NOMO-1 treated with dmso at 0.1 percent for 144 hours (cell line): ENCODE results near the gene S100A4.
"Not testable (repeated sequence)": the region's sequence is repeated elsewhere in the genome, so short reads cannot be mapped to it uniquely, and the experiment has no call there.

Experiments
- DNase-seq: peaks from one replicate; lab custom pipeline; 2025; ENCODE audit not compliant: unreplicated experiment; lab: John Stamatoyannopoulos, UW

S100A4 gene

DNA sequence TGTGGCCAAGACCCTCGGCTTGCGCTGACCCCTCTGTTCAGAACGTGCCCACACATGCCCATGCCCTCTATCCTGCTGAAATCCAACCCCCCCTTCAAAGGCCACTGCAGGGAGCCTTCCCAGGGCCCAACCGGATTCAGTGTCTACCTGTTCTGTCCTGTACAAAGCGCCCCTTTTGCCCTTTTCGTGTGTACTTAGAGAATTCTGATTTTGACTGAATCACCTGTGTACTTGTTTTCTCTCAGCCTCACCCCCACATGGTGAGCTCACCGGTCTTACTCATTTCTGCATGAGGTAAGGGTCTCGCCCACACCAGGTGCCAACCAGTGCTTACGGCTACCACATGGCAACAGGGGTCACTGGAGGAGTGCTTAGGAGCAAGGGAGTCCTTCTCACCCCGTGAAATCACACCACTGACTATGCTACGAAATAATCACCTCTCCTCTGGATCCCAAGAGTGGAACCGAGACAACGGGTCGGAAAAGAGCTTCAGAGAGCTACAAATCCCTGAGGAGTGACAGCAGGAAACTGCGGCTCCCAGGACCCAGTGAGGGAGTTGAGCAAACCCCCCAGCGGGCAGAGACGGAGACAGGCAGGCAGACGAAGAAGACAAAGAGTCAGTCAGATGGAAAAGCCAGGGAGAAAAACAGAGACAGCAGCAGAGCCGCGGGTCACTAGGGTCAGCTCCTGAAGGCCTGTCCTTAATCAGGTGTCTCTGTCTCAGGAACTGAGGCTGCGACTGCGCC, 22.2 kb upstream of the S100A4 start:
- DNase-seq: no peak

DNA sequence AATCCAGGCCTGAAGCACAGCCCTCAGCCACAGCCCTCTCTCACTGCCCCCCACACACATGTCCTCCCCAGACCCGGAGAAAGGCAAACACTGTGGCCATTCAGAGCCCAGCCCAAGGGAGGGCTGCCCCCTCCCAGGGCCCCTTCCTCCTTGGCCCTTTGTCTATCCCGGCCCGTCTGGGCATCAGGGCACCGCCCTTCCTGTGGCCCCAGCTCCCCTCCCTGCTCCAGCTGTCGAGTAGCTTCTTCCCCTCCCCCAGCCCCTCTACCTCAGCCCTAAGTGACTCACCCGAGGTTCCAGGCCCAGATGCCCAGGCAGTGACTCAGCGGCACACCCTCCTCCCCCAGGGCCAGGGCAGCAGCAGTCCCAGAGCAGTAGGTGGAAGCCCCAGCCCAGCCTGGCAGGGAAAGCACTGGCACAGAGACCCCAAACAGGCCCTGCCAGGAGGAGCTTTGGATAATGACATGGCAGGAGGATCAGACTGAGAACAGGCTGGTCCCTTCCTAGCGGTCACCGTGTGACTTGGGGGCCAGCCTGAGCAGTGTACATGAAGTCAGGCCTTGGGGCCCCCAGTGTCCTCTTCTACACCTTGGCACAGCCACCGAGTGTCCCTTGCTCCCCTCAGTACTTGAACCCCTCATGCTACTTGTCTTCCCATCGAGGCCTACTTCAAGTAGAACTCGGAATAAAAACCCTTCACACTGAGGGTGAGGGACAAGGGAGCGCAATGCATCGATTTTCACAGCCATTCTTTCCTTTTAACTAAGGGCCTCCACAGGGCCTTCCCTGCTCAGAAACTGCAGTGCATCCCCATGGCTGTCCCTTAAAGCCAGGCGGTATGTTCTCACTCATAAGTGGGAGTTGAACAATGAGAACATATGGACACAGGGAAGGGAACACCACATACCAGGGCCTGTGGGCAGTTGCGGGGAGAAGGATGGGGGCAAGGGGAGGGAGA, 21.1 kb upstream of the S100A4 start:
- peak; percentile 97 for DNase-seq

DNA sequence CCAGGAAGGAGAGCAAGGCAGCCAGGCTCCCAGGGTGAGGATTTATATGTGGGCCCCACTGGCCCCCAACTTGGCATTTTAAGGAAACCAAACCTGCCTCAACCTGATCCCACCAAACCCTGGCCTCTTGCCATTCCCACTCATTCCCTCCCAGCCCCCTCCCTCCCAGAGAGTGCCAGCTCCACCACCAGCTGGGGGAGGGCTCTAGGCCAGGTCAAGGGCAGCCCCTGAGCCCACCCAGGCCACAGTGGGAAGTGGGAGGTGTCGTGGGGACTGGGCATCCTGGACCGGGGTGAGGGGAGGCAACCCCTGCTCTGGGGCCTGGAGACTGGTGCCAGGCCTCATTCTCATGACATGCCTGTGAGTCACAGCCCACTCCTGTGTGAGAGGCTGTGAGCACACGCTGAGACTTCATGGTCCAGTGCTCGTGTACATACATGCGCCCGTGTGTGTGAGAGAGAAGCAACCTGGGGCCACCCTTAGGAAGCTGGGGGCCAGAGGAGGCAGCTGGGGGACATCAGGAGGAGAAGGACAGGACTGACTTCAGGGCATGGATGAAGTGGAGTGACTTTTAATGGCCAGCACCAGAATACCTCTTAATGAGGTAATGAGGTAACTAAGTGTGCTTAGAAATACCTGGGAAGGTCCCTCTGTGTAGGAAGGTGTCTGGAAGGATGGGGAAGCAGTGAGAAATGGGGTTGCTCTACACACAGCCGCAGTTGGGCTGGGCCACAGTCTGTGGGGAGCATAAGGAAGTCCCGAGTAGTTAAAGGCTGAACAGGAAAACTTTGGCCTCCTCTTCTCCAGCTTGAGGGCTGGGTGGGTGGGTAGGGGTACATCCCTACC, 20.1 kb upstream of the S100A4 start, which contains the start of gene S100A2:
Gene S100A2, minus strand, starts transcription at position 316 of the 846 bp plus-strand sequence. CDS start 1,967 bp downstream, outside the sequence.
- DNase-seq: peak; percentile 60

DNA sequence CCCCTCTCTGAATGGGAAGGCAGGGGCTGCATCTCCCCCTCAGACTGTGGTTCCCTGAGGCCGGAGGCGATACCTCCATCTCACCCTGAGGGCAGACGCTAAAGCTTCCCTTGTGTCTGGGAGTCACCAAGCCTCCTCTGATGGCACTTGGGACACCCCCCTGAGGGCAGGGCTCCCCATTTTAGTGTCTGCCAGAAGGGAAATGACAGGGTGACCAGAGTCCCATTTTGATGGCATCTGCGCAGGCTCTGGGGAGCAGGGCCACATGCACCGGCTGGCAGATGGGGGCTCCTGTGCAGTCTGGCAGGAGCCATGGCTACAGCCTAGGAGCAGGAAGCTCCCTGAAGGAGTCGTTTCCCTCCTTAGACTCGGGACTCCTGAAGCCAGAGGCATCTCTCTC, 18.4 kb upstream of the S100A4 start:
- DNase-seq: no peak

DNA sequence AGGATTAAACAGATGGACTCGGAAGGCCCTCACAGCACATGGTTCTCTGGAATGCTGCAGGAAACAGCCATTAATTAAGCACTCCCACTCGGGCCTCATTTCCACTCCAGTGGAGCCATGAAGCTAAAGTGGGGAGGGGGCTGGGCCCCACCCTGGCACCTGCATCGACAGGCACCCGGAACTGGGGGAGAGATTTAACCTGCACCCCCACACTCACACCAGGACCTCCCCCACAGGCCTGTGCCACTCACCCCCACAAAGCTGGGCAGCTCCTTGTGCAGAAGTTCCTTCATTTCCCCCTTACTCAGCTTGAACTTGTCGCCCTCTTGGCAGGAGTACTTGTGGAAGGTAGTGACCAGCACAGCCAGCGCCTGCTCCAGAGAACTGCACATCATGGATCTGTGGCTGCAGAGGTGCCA, 17.9 kb upstream of the S100A4 start:
- DNase-seq: no peak

DNA sequence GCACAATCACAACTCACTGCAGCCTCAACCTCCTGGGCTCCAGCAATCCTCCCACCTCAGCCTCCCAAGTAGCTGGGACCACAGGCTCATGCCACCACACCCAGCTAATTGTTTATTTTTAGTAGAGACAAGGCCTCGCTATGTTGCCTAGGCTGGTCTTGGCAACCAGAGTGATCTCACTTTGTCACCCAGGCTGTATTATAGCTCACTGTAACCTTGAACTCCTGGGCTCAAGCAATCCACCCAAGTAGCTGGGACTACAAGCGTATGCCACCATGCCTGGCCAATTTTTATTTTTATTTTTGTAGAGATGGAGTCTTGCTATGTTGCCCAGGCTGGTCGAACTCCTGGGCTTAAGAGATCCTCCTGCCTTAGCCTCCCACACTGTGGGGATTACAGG, 16.4 kb upstream of the S100A4 start:
- DNase-seq: not testable (repeated sequence)

DNA sequence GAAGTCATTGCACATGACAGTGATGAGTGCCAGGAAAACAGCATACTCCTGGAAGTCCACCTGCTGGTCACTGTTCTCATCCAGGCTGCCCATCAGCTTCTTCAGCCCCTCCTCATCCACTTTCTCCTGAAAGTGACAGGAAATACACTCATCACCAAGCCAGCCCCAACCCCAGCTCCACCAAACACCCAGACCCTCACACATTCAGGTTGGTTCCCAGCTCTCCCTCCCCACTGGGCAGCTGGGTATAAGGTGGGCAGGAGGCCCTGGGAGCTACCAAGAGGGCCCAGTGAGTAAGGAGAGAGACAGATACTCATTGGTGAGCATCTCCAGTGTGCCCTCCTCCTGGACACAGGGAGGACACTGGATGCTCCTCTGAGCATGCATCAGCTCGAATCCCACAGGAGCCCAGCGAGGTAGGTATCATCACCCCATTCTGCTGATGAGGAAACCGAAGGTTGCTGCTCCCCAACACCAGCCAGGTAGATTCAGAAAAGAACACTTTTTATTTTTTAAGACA, 15.9 kb upstream of the S100A4 start:
- no peak for DNase-seq

DNA sequence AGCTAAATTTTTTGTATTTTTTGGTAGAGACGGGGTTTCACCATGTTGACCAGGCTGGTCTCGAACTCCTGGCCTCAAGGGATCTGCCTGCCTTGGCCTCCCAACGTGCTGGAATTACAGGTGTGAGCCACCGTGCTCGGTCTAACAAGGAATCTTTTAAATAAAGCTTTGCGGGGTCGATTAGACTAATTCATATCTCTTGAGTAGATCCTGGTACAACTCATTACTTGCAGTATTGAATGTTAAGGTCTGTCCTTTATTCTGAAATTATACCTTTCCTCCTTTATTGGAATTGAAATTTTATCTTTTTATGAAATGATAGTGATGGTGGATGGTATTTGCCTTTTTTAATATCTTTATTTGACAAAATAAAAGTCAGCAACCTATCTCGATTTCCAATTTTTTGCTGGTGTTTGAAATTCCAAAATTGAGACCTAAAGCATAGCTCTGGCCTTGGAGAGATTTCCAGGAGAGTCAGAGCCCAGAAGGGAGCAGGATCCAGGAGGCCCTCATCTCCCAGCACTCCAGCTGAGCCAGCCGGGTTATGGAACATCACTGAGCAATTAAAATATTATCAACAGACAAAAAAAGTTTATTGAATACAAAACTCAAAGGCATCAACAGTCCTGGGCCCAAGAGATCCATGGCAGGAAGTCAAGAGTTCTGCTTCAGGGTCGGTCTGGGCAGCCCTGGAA, 15.3 kb upstream of the S100A4 start:
- DNase-seq: no peak

DNA sequence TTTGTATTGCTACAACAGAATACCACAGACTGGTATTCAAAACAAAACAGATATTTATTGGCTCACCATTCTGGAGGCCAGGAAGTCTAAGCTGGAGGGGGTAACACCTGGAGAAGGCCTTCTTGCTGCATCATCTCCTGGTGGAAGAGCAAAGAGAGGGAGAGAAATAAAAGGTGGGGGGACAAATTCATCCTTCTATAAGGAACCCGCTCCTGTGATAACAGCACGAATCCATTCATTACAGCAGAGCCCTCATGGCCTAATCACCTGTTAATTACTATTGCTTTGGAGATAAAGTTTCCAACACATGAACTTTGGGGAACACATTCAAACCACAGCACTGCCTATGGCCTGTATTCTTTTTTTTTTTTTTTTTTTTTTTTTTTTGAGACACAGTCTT, 14.6 kb upstream of the S100A4 start:
- DNase-seq: no peak

DNA sequence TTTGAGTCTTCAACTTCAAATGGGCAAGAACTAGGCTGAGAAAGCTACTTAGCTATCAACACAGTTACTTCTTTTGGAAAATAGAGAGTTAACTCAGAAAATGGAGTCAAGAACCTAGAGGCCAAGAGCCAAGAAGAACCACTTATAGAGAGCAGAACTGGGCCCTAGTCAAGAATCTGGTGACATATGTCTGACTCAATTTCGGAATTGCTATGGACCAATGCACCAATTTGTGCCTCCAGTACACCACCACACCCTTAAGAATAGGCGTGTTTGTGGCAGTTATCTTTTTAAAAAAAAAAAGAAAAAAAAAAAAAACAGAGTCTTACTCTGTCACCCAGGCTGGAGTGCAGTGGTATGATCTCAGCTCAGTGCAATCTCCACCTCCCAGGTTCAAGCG, 12.3 kb upstream of the S100A4 start:
- DNase-seq: no peak

DNA sequence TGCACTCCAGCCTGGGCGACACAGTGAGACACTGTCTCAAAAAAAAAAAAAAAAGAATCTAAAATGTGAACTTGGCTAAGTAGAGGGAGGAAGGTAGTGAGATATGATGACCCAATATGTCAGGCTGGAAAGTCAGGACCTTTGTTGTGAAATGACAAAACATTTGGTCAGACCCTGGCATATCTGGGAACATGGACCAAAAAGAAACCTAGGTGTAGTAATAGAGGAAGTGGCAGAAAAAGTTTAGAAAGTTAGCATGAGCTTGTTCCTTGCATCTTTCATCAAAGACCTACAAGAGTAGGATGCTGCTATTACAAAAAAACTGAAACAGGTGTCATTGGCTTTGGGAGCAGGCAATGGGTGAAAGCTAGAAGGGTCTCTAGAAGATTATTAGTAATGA, 10.7 kb upstream of the S100A4 start:
- no peak for DNase-seq

DNA sequence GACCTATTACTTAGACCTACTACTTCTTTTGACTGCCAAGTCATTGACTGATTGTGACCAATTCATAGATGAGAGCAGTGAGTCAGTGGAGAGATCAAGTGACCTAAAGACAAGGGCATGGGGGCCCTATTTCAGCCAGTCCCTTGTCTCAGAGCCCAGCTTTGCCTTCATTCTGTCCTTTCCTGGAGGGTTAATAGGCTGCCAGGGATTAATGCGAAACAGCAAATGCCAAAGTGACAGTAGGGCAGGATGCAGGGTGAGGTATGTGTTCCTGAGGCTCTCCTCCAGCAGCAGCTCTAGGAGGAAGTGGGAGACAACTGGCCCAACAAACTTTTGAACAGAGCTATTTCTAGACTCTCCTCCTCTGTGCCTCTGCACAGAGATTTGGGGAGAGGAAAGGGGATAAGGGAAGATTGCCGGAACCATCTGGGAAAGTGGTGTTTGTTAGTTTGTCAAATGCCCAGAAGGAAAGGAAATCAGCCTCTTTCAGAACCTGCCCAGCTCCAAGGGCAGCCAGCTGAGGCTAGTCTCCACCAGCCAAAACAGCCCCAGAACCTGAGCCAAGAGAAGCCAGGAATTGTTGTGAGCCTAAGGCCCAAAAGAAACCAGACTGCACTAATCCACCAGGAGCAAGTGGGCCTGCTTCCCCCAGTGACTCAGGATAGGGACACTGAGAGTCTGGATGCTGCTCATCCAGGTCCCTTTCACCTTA, 8.4 kb upstream of the S100A4 start:
- DNase-seq: no peak

DNA sequence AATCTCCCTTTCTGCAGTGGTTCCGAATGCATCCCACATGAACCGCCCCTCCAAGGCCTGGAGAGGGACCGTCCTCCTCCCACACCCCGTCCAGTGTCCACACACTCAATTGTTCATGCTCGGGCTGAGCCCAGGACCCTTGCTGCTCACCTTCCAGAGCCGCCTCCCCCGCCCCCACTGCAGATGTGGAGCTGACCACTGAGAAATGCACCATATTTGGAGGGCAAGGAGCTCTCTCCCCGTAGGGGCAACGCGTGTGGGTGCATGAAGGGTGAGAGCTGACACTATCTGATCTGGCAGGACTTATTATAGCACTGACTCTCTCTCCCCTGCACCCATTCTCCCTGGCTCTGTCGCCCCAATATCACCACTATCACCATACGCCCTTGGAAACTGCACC, 7.5 kb upstream of the S100A4 start:
- no peak for DNase-seq

DNA sequence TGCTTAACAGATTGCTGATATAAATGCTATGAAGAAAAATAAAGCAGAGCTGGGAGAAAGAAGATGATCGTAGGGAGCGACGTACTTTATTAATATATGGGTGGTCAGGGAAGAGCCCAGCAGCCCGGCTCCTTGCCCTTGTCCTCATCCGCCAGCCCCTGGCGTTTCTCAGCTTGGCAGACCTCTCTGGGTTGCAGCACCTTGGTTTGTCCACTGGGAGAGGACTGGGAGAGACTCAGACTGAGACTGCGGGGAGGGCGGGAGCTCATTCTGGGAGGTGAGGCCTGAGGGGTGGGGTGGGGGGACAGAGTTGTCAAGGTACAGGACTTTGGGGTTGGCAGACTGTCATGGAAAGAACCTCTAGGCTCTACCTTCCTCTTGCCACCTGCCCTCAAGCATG, 6.7 kb upstream of the S100A4 start:
- no peak for DNase-seq

DNA sequence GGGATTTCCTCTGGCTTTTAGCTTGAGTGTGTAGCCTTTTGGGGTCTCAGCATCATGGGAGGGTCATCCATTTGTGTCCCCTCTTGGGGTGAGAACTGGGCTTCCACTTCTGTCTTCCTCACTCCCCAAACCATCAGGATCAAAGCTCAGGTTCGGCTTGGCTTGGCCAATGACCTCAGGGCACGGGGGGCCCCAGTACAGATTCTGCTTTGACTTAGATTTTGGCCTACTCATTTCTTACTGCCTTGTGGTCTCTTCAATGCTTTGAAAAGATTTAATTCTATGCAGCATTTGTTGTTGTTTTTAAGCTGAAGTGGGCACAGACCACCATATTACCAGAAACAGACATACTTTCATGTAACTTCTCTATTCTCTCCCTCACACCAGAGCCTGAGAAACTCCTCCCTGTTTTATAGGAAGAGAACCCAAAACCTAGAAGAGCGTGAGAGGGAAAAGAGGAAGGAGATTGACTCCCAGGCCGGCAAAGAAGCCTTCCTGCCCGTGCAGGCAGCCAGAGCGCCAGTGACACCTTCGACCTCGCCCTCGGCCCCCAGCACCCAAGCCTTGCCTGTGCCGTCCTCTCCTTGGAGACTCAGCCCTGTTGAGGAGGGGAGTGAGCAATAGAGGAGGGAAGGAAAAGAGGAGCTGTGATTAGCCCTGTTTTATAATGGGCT, 5.4 kb upstream of the S100A4 start:
- peak; percentile 64 for DNase-seq

DNA sequence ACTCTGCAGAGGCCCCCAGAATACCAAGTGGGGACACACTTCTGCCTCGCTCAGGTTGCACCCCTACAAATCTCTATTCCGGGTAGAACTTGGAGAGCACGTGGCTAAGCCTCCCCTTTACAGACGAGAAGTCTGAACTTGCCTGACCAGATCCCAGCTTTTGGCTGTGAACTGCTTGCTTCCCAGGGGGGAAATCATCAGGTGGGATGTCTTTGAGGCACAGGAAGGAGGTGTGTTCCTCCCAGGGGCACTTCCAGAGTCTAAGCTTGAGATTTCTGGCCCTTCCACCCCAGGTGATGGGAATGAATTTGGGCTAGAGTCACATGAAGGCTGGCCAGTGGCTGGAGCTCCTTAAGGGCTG, 4.8 kb upstream of the S100A4 start:
- no peak for DNase-seq

DNA sequence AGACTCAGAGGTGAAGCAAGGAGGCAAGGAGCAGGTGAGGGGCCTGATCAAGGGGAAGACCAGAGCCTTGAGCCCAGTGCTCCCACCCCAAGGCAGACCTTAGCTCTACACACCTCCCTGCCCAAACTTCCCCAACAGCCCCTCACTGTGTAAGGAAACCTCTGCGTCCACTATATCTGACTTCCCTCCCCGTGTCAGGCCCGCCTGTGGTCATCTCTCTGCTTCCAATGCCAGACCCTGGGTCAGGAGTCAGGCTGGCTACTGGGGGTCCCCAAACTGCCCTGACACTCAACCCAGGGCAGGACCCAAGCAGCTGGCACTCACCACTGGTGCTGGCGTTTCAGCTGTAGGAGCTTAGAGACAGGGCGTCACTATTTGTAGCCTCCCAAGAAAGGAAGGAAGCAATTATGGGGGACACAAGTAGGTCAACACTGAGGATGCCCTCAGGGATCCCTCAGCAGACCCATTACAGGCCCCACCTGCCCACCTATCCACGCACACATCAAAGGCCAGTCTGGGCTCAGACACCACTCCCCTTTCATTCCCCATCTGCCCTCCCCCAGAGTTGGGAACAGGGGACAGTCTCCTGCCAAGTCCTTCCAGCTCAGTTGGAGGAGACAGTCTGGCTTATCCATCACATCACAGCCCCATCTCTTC, 4.3 kb upstream of the S100A4 start:
- DNase-seq: no peak
